Measurements from ENCODE around the gene GRIK2. TPM values are rescaled to one million over a fixed set of nuclear protein-coding genes. Genes with fewer than 3 reads are reported as not detected.

The GRIK2 gene
- total and polyA plus RNA-seq, 2 of the 4 experiments (the other 2 are of a cell fraction), result 8.2 to 15.2 TPM

GRCh38 chr6:101522254-101522653 is 128.7 kb downstream of the GRIK2 start:
- Histone ChIP-seq H3K4me2 (ENCODE audit: low read depth, low read length) (no peak overlapping the region), H3K9me1 (ENCODE audit: insufficient read depth, low read length) (no peaks in the 10 kb centered on the region), H2BK15ac (ENCODE audit: low read depth, low read length) (no peak overlapping the region), H3K56ac (ENCODE audit: extremely low read depth, insufficient read depth, low read length) (no peak overlapping the region), H3K18ac (ENCODE audit: low read depth, low read length) (no peak overlapping the region), H2AK9ac (replicated peaks; ENCODE audit: low read depth, low read length, poor library complexity) (no peak overlapping the region), H2BK5ac (ENCODE audit: low read depth, low read length, poor library complexity, severe bottlenecking) (no peak overlapping the region), H3K9ac (ENCODE audit: low read depth, low read length) (no peak overlapping the region), H3K9me3 (ENCODE audit: control insufficient read depth, insufficient read depth, low read length) (no peaks in the 10 kb centered on the region), H3K79me1 (ENCODE audit: low read depth in 1 of 2, low read length in 2 of 2) (no peaks in the 10 kb centered on the region; a peak in 1 of 4 replicates), H4K8ac (ENCODE audit: low read depth in 2 of 2, low read length in 2 of 2) (no peak overlapping the region), H3K36me3 (ENCODE audit: control insufficient read depth, insufficient read depth, low read length) (no peaks in the 10 kb centered on the region), H4K91ac (ENCODE audit: insufficient read depth, low read depth, low read length) (no peak overlapping the region), H2BK20ac (ENCODE audit: low read depth, low read length) (no peak overlapping the region), H4K5ac (ENCODE audit: low read depth, low read length) (no peak overlapping the region), H2BK120ac (ENCODE audit: low read depth, low read length) (no peak overlapping the region), H4K20me1 (ENCODE audit: insufficient read depth, low read length) (no peaks in the 10 kb centered on the region), H3K4me1 (ENCODE audit: control insufficient read depth, insufficient read depth, low read length) (peaks cover 2% of the 10 kb centered on the region; the same call in 1 of the 2 replicates), H2AK5ac (ENCODE audit: low read depth, low read length) (no peak overlapping the region), H3K23ac (ENCODE audit: low read depth, low read length) (no peak overlapping the region), H3K4me3 (ENCODE audit: insufficient read depth, low read depth, low read length) (no peak overlapping the region), H3K4ac (ENCODE audit: low read depth, low read length) (no peak overlapping the region), H3K27me3 (ENCODE audit: control insufficient read depth, insufficient read depth, low read length) (no peaks in the 10 kb centered on the region), H2AFZ (replicated peaks; ENCODE audit: low read length, poor library complexity) (no peak overlapping the region), H3K14ac (replicated peaks; ENCODE audit: low read depth, low read length) (no peak overlapping the region), H3K27ac (ENCODE audit: insufficient read depth, low read length) (no peak overlapping the region)
- in situ Hi-C loops (cut with MboI; ENCODE audit: low sequenced_read_pairs), result no loop called here
- CTCF ChIA-PET, result no interaction called here
- ATAC-seq (ENCODE audit: low read depth) (no peak), DNase-seq (no peak)
- intact Hi-C loops (cut with micrococcal nuclease), result no loop called here
- POLR2A ChIA-PET (ENCODE audit: unreplicated experiment), result no interaction called here
- dilution Hi-C loops (cut with HindIII; ENCODE audit: low sequenced_read_pairs, unreplicated experiment), result no loop called here
- WGBS, 2 experiments (ENCODE audit: extremely low coverage in 2 of 2, insufficient read length in 1 of 2), result 33% methylated on average over 1 of the region's 2 CpGs; no CpG with 5 or more reads in 1 of the 2 experiments
- no TSS peak for BruUV-seq (replicated peaks)
- TF ChIP-seq CTCF (conservative IDR thresholded peaks at IDR 0.05; ENCODE audit: low read depth, low read length), result no peak
- TF ChIP-seq FOS (IDR thresholded peaks at IDR 0.05; ENCODE audit: low read depth, low read length), result no peak
- TF ChIP-seq USF2 (IDR thresholded peaks at IDR 0.05; ENCODE audit: low read depth, low read length), result no peak
- no peak for TF ChIP-seq MAFK (IDR thresholded peaks at IDR 0.05; ENCODE audit: low read depth, low read length)
- no peak for TF ChIP-seq SMC3 (IDR thresholded peaks at IDR 0.05; ENCODE audit: low read depth, low read length)
- TF ChIP-seq RFX5 (IDR thresholded peaks at IDR 0.05; ENCODE audit: low read depth, low read length), result no peak
- TF ChIP-seq MAZ (IDR thresholded peaks at IDR 0.05; ENCODE audit: borderline replicate concordance, low read depth, low read length), result no peak
- no peak for TF ChIP-seq MXI1 (IDR thresholded peaks at IDR 0.05; ENCODE audit: borderline replicate concordance, low read depth, low read length)
- no peak for TF ChIP-seq RCOR1 (IDR thresholded peaks at IDR 0.05; ENCODE audit: insufficient replicate concordance, low read length)
- no peak for TF ChIP-seq RAD21 (IDR thresholded peaks at IDR 0.05; ENCODE audit: low read length)
- TF ChIP-seq CEBPB (IDR thresholded peaks at IDR 0.05; ENCODE audit: low read depth, low read length), result no peak
- no peak for TF ChIP-seq POLR2A (IDR thresholded peaks at IDR 0.05; ENCODE audit: low read depth, low read length)
- TF ChIP-seq CHD1 (IDR thresholded peaks at IDR 0.05; ENCODE audit: low read depth, low read length), result no peak
- TF ChIP-seq ELK1 (IDR thresholded peaks at IDR 0.05; ENCODE audit: borderline replicate concordance, low read depth, low read length), result no peak
- TF ChIP-seq NFE2L2 (IDR thresholded peaks at IDR 0.05; ENCODE audit: low read depth, low read length), result no peak
- no peak for TF ChIP-seq BHLHE40 (IDR thresholded peaks at IDR 0.05; ENCODE audit: low read depth, low read length)

Data from IMR-90 (cell line).